ENCODE measurements around the gene PFDN6.
A peak's percentile ranks its signal among the peaks of the same experiment; 100 is the strongest.

PFDN6 gene

GRCh38 chr6:33317419-33317668 is 27.9 kb downstream of the PFDN6 start:
- DNase-seq (ENCODE audit: low spot score): peak; percentile 56

DNA sequence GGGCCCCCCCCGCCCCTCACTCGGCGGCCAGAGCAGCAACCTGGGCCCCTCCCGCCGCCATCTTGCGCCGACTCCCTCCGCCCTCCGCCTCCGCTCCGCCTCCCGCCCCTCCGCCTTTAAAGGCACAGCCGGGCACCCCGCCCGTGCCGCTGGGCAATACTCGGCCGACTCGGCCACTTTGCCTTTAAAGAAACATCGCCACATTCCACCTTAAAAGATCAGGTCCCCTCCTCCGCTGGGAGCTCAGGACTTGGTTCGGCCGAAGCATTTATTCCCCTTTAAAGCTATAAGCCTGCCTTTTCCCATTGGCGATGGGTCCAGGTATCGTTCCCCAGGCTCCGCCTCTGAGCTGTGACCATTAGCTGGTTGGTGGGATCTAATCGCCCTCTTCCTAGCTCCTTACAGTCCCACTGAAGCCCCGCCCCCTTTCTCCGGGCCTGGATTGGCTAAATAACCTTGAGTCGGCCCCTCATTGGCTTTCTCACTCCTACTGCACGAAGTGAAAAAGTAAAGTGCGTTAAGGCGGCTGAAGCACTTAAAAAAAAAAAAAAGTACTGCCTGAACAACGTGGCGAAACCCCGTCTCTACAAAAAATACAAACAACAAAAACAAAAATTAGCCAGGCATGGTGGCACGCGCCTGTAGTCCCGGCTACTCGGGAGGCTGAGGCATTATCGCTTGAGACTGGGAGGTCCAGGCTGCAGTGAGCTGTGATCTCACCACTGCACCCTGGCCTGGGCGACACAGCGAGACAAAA is 28.4 kb downstream of the PFDN6 start, which contains the start of gene ZBTB22:
Gene ZBTB22, minus strand, starts transcription at position 76 of the 757 bp plus-strand sequence. CDS start 828 bp downstream, outside the sequence.
- DNase-seq (ENCODE audit: low spot score): peak; percentile 84

- no peak for DNase-seq (ENCODE audit: low spot score)
These were observed 29.1 kb downstream of the PFDN6 start for GRCh38 chr6:33318426-33319073.

GRCh38 chr6:33319939-33320314 is 30.5 kb downstream of the PFDN6 start:
- no peak for DNase-seq (ENCODE audit: low spot score)

GRCh38 chr6:33320315-33321181 is 31.1 kb downstream of the PFDN6 start:
- no peak for DNase-seq (ENCODE audit: low spot score)

- no peak for DNase-seq (ENCODE audit: low spot score)
These were observed 31.8 kb downstream of the PFDN6 start for GRCh38 chr6:33321227-33321626.

GRCh38 chr6:33323623-33323948 is 34.2 kb downstream of the PFDN6 start:
- no peak for DNase-seq (ENCODE audit: low spot score)

GRCh38 chr6:33324125-33324524 is 34.7 kb downstream of the PFDN6 start:
- no peak for DNase-seq (ENCODE audit: low spot score)

GRCh38 chr6:33329058-33329457 is 39.7 kb downstream of the PFDN6 start:
- no peak for DNase-seq (ENCODE audit: low spot score)

- DNase-seq (ENCODE audit: low spot score): no peak
These were observed 41.3 kb downstream of the PFDN6 start for GRCh38 chr6:33330736-33331135.

- no peak for DNase-seq (ENCODE audit: low spot score)
These were observed 44.3 kb downstream of the PFDN6 start for GRCh38 chr6:33333666-33334065.

DNA sequence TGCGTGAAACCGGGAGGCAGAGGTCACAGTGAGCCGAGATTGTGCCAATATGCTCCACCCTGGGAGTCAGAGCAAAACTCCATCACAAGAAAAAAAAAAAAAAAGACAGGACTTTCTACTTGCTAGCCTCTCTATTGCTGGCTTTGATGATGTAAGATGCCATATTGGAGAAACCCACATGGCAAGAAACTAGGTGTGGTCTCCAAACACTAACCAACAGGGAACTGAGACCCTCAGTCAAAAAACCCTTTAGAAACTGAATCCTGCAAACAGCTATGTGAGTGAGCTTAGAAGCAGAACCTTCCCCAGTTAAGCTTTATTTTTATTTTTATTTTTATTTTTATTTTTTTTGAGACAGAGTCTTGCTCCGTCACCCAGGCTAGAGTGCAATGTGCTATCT is 46.5 kb downstream of the PFDN6 start:
- no peak for DNase-seq (ENCODE audit: low spot score)

- no peak for DNase-seq (ENCODE audit: low spot score)
These were observed 47.1 kb downstream of the PFDN6 start for GRCh38 chr6:33336495-33336894.

DNA sequence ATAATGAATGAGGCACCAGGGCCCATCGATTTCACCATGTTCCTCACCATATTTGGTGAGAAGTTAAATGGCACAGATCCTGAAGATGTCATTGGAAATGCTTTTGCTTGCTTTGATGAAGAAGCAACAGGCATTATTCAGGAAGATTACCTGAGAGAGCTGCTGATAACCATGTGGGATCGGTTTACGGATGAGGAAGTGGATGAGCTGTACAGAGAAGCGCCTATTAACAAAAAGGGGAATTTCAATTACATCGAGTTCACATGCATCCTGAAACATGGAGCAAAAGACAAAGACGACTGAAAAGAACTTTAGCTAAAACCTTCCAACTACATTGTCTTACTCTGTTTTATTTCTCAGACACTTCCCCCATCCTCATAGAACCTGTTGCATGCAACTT is 49.8 kb downstream of the PFDN6 start:
- DNase-seq (ENCODE audit: low spot score): no peak

Data from HuH-7.5 (cell line).